Fibroblast of skin of abdomen (primary cell): ENCODE data around the gene SCN1A. TPM values are rescaled to one million over a fixed set of nuclear protein-coding genes. Genes with fewer than 3 reads are reported as not detected.
"Not testable (repeated sequence)": the region's sequence is repeated elsewhere in the genome, so short reads cannot be mapped to it uniquely, and the experiment has no call there.

Experiments
- DNase-seq: peaks from one replicate; pipeline ENCODE4 v3.0.0-alpha.2; 2013
- polyA plus RNA-seq, 2 experiments: library from polyadenylated mRNA; unstranded; fragments of 120-200 nt; gene quantifications; one replicate each; pipeline ENCODE4 v1.2.1, GENCODE V29; 2013; ENCODE audit not compliant: insufficient read length in 2 of 2

Gene SCN1A
- 0.08 TPM for polyA plus RNA-seq (2013, experiment 1 of 2; ENCODE audit: insufficient read length)
- 0.07 TPM for polyA plus RNA-seq (2013, experiment 2 of 2; ENCODE audit: insufficient read length)

- peak; percentile 39 for DNase-seq
These were observed at the start of gene SCN1A for GRCh38 chr2:166127217-166128155. SCN1A (minus strand) TSS chr2:166128020; CDS start chr2:166073621, 54,399 bp downstream.

DNA sequence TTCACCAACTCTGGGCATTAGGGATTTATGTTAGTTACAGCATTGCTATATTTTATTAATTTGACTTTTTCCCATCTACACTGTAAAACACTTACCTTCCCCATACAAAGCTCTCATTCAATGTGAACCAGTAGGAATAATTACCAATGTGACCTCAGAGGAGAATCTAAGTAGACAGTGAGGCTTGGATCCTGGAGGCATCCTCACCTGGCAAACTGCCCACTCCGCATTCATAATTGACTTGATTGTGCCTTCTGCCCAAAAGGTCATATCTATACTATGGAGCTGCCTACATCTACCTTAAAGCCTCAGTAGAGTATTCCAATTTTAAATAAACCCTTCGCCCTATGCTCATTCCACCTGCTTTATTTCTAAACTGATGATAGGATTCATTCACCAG is 45.4 kb upstream of the SCN1A start:
- DNase-seq, result no peak

GRCh38 chr2:166171216-166171615 is 43.4 kb upstream of the SCN1A start:
- DNase-seq, result peak; percentile 47

DNA sequence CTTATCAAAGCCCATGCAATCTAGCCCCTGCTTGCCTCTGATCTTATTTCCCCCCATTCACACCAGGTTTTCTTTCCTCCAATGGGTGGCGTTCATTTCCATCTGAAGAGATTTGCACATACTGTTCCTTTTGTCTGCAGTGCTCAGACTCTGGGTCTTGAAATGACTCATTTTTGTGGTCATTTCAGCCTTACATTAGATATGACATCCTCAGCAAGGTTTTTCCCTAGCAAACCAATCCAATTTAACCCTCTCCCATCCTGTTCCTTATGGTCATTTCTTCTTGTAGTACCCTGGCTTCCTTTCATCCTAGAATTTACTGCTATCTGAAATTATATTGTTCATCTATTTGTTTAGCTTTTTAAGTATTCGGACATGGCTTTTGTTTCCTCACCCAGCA is 42.5 kb upstream of the SCN1A start:
- DNase-seq, result peak; percentile 31

DNA sequence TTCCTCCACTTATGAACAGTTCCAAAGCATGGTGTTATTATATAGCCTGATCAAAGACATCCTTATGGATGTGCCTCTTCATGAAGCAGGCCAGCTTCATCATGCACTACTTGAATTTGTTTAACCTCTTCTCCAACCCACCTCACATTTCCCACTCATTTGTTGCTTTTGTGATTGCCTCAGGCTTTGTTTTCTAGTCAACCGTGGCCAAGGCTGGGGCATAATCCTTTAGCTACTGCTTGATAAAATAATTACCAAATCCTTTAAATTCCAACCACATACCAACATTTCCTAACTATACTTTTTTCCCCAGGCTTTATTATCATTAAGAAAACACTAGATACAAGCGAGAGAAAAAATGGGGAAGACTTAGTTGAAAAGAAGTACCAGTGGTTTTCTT is 39.6 kb upstream of the SCN1A start:
- DNase-seq, result no peak

DNA sequence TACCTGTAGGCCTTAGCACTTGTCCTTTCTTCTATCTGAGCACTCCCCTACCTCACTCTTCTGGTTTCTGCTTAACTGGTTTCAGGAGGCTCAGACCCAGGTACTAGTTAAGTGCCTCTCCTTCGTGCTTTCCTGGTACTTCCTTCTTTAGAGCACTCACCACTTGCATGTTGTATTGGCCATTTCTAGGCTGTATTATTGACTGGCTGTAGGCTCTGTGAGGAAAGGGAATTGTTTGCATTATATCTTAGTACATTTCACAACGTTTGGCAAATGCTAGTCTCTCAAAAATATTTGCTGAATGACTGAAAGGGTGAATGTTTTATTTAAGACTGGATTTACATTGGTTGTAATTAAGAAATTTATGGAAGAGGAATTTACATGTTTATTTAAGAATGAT is 36.0 kb upstream of the SCN1A start:
- DNase-seq, result no peak

DNA sequence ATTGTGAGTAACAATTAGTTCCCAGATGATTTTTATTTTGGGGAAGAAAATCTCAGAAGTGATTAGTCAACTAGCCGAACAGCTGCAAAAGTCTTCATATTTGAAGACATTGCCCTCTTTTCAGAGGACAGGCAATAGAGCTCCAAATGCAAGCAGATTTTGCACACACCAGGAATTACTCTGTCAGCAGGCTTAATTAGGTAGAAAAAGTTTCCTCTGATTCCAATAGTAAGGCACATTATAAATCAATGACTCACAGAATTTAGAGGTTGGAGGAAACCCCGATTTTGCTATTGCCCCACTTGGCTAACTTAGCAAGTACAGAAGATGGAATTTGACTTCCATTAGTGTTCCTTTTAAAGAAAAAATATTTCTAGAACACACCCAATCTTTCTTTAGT is 30.7 kb upstream of the SCN1A start:
- peak; percentile 68 for DNase-seq

GRCh38 chr2:166157578-166157977 is 29.8 kb upstream of the SCN1A start:
- no peak for DNase-seq

DNA sequence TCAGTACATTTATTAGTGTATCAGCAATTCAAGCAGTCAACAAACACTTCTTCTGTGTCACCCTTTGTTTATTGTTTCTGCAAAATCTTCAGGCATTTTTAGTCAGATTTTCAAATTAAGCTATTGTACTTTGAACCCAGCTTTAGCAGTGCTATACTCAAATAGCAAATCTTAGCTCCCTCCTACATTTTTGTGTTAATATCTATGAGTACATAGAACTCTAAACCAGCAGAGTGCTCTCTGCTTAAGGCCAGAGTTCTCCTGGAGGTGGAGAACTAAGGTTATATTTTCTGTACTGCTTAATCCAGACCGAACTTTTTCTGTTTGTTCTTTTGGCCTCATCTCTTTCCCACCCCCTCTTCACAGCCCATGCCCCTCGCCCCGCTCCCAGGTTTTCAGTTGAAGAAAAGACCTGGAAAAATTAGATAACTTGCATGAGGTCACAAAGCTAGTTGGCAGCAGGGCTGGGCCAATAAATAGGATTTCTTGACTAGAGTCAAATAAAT is 29.2 kb upstream of the SCN1A start:
- no peak for DNase-seq

DNA sequence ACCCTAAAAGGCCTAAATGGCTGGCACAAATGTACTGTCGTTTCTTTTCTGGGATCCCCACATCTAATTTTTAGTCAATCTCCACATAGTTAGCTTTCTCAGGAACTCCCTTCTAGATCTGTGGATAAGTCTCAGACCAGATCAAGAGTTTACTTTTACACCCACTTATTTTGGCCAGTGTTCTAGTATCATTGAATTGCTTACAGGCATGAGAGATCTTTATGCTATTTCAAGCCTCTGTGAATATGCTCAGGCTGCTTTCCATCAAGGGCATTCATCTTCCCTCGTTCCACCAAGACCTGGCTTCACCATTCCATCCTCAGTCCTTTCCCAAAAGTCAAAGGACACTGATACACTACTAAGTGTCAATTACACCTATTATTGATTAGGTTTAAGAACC is 27.8 kb upstream of the SCN1A start:
- no peak for DNase-seq

GRCh38 chr2:166154685-166155338 is 27.0 kb upstream of the SCN1A start:
- no peak for DNase-seq

GRCh38 chr2:166152064-166152463 is 24.2 kb upstream of the SCN1A start:
- no peak for DNase-seq

DNA sequence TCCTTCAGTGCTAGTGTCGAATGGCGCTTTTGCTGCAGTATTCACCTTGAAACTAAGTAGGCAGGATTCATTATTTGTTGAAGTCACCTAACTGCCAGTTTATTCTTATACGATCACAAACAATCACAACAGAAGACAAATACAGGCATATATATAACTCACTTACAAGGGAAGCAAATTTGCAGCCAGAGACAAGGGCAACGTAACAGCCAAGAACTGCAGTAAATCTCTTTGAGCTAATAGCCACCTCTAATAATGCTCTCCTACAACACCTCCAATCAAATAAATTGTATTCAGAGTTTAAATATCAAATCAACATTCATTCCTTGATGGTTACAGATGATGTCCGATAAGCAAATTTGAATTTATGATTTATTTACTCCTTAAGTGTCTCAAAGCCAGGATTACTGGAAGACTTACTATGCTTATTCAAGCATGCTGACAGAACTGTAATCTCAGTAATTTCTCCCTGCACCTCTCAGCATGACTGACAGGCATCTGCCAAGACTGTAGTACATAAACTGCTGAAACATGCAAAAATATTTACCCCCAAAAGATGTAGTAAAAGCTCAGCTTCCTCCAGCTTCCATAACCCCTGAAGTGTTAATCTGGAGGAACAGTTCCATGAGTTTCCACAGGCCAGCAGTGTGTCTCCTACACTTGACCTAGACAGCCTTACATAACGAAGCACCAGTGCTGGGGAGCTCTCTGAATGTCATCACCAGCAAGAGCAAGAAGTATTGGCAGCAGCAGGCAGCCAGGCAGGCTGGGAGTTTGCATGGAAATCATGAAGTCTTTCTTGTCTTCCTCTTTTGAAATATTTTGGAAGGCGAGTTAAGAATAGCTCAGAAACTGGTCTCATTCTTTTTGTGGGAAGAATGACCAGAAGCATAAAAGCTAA is 20.9 kb upstream of the SCN1A start:
- no peak for DNase-seq

GRCh38 chr2:166147883-166148282 is 20.1 kb upstream of the SCN1A start:
- DNase-seq, result no peak

DNA sequence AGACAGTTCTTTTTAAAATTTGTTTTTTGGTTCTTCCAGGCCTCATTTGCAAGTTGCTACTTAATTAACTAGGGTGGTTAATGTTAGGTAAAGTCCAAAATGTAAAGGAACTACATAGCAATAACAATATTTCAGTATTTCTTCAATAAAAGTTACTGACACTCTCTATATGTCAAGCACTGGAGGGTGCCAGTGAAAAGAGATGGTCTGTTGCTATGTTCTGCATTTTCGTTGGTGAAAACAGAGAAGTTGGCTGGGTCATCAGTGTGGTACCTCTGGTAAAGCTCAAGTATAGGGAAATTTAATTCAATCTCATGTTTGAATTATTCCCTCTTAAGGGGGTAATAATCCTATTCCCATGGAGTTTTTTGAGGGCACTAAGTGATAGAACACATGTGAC is 16.3 kb upstream of the SCN1A start:
- DNase-seq, result no peak

DNA sequence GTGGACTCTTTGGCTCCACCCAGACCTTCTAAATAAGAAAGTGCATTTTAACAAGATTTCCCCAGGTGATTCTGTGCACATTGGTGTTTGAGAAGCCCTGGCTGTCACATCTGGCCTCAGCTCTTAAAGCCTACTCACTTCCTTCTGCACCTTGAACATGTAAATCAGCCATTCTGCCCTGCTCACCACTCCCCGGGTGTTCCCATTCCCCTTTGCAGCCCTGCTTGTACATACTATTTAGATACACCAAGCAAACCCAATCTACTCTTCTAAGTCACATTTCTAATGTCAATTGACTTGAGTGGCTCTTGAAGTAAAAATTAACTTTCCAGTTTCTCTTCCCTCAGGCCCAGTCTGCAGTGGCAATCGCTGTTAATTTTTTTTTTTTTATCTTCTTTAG is 13.1 kb upstream of the SCN1A start:
- no peak for DNase-seq

DNA sequence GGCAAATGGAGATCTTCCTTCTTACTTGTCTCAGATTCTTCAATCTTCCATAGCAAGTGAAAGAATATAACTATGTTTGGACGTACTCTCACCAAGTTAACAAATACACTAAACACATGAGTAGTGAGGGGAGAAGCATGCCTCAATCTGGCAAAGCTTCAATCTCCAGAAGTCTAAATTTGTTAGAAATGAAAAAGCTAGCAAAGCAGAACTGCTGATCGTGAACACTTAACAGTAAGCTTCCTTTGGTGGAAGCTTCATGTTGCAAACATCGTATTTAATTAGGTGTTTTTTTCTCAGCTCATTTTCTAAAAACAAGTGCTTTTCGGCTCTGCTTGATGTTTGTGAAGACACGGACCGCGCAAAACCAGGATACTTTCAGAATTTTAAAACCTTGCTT is 12.7 kb upstream of the SCN1A start:
- no peak for DNase-seq

DNA sequence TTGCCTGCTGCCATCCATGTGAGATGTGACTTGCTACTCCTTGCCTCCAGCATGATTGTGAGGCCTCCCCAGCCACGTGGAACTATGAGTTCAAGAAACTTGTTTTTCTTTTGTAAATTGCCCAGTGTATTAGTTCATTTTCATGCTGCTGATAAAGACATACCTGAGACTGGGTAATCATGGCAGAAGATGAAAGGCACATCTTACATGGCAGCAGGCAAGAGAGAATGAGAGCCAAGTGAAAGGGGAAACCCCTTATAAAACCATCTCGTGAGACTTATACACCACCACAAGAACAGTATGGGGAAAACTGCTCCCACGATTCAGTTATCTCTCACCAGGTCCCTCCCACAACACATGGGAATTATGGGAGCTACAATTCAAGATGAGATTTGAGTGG is 11.7 kb upstream of the SCN1A start:
- DNase-seq, result not testable (repeated sequence)

DNA sequence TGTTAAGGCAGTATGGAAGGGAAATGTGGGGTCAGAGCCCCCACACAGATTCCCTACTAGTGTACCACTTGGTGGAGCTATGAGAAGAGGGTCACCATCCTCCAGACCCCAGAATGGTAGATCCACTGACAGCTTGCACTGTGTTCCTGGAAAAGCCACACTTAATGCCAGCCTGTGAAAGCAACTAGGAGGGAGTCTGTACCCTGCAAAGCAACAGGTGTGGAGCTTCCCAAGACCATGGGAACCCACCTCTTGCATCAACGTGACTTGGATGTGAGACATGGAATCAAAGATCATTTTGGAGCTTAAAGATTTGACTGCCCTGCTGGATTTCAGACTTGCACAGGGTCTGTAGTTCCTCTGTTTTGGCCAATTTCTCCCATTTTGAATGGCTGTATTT is 10.8 kb upstream of the SCN1A start:
- DNase-seq, result no peak

GRCh38 chr2:166138144-166138543 is 10.3 kb upstream of the SCN1A start:
- no peak for DNase-seq

DNA sequence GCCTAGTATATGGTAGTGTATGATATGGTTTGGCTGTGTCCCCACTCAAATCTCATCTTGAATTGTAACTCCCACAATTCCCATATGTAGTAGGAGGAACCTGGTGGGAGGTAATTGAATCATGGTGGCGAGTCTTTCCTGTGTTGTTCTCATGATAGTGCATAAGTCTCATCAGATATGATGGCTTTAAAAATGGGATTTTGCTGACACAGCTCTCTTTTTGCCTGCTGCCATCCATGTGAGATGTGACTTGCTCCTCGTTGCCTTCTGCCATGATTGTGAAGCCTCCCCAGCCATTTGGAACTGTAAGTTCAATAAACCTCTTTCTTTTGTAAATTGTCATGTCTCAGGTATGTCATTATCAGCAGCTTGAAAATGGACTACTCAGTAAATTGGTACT is 9.5 kb upstream of the SCN1A start:
- DNase-seq, result no peak

DNA sequence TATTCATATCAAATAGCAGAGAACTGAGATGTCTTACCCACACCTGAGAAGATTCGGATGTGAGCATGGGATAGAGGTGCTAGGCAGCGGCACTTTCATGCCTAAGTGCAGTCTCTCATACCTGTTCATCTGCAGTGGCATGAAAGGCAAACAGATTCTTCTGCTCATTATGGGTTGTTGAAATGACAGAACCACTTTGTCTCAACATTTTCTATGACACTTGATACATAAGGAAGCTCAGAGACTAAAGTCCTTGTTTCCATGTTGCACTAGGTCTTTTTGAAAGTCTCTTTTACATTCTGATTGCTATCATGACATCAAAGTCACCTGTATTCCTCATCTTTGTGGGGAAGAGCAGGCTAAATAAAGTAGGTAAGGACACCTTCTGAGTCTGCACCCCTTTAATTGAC is 8.0 kb upstream of the SCN1A start:
- DNase-seq, result no peak
